Body of pancreas (tissue), 4 donors: ENCODE measurements around the gene CIBAR2.

Source experiments
- CTCF ChIP-seq, 7 experiments: fragments of 450-650 bp in 4 of 7; fragments of 200-600 bp in 3 of 7; sonication (generic) in 3 of 7; IDR thresholded peaks; one replicate each; pipeline ENCODE4 v1.5.1; 2016 to 2019; ENCODE audit warnings: antibody characterized with exemption in 7 of 7
- POLR2A ChIP-seq, 3 donors: fragments of 450-650 bp; IDR thresholded peaks; one replicate each; pipeline ENCODE4 v1.6.1; 2016; ENCODE audit warnings: antibody characterized with exemption in 3 of 3, mild to moderate bottlenecking in 2 of 3

GRCh38 chr16:85130705-85131028 is 18.4 kb upstream of the CIBAR2 start:
- no peak for TF ChIP-seq CTCF (IDR thresholded peaks at IDR 0.05)
- no peak for TF ChIP-seq POLR2A (IDR thresholded peaks at IDR 0.05)
